ENCODE results near the gene TMEM267. TPM values are rescaled to one million over a fixed set of nuclear protein-coding genes. Genes with fewer than 3 reads are reported as not detected.
"Not testable (repeated sequence)": the region's sequence is repeated elsewhere in the genome, so short reads cannot be mapped to it uniquely, and the experiment has no call there.

TMEM267 gene
- total and polyA plus RNA-seq, 2 donors (not counting 1 experiment from before 2014, with no cell fraction given): 11.3 to 15.0 TPM

DNA sequence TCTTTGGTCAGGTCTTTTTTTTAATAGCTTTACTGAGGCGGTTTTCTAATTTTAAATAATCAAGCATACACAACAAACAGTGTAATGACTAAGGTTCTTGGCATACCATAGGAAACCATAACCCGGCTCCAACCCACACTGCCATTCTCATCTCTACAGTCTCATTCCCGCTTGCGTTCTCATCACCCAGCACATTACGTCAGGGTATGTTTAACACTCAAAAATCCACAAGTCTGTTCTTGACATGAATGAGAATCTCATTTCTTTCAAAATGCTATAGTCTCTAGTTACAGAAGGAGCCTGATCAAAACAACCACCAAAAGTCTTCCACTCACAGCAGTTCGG lies 30.8 kb upstream of the TMEM267 start:
- whole genome bisulfite sequencing (ENCODE audit: insufficient coverage): 0% methylated on average over 5 of the region's 6 CpGs
- CTCF ChIA-PET: interaction anchor here (0.6 to 2.4 kb wide), 4 partner anchors 11 to 201 kb away, joined by 3 to 17 read pairs (median 4); partner anchors contain the start of genes HMGCS1 and TMEM267

DNA sequence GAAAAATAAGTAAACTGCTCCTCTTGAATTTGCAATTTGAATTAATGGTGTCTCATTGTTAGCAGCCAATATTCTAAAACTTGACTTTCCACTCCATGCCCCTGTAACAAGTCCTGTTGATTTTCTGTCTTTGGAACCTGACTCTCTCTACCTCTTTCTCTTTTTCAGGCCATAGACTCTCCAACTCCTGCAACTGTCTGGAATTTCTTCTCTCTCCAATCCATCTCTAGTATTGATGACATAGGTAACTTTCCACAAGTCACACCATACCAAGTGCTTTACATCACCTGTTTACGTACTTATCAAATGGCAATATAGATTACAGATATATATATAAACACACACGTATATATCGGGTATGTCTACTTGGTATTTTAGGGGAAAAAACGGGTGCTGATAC lies 30.4 kb upstream of the TMEM267 start:
- no CpG with 5 or more reads among the region's 4 CpGs for WGBS (ENCODE audit: insufficient coverage)
- peaks cover 23% of the 10 kb centered on the region for H3K4me1 Mint-ChIP-seq
- intact Hi-C loops (cut with micrococcal nuclease): loop anchor here (1.0 kb wide), 1 partner anchor 89 kb away; the partner anchor contains the start of gene NNT
- peak overlapping the region; percentile 77 for H3K4me2 ChIP-seq (replicated peaks; ENCODE audit: low read depth, low read length, poor library complexity, severe bottlenecking)
- H3K27ac Mint-ChIP-seq: no peak overlapping the region
- peak overlapping the region; percentile 83 for H3K9ac ChIP-seq (ENCODE audit: low read length)
- no peaks in the 10 kb centered on the region for H4K20me1 ChIP-seq (ENCODE audit: control insufficient read depth, insufficient read depth, low read length, poor library complexity, severe bottlenecking)
- peak overlapping the region; percentile 94 for H3K4me3 Mint-ChIP-seq
- H3K9me3 ChIP-seq (ENCODE audit: control extremely low read depth in 1 of 3, control insufficient read depth in 2 of 3, insufficient read depth in 1 of 3, low read length in 2 of 3): no peaks in the 10 kb centered on the region
- no peaks in the 10 kb centered on the region for H3K27me3 Mint-ChIP-seq
- H3K79me2 ChIP-seq (ENCODE audit: control insufficient read depth, insufficient read depth, low read length): peaks cover 21% of the 10 kb centered on the region
- H3K27ac ChIP-seq (ENCODE audit: low read length in 2 of 2): peak overlapping the region; percentile 85 to 93
- POLR2A ChIA-PET: interaction anchor here (0.6 kb wide), 1 partner anchor 30 kb away, joined by 4 read pairs; no protein-coding TSS in a partner anchor
- ATAC-seq (ENCODE audit: low read depth): no peak
- peak overlapping the region in 3 of 5 experiments; percentile 78 to 93 (median 88) for H3K4me3 ChIP-seq (ENCODE audit: control extremely low read depth in 1 of 5, extremely low read depth in 1 of 5, insufficient read depth in 1 of 5, low read depth in 2 of 5, low read length in 4 of 5)
- H3K27me3 ChIP-seq (replicated peaks in 1 of 4; ENCODE audit: control extremely low read depth in 1 of 4, control insufficient read depth in 3 of 4, insufficient read depth in 4 of 4, low read length in 3 of 4): no peaks in the 10 kb centered on the region
- H3K9me3 Mint-ChIP-seq (ENCODE audit: insufficient read depth): no peaks in the 10 kb centered on the region
- H3K4me1 ChIP-seq (ENCODE audit: control insufficient read depth in 2 of 2, insufficient read depth in 2 of 2, low read length in 2 of 2): peaks cover 12 to 18% of the 10 kb centered on the region in 2 donors
- no peak for DNase-seq
- H3K36me3 ChIP-seq (replicated peaks in 1 of 2; ENCODE audit: control extremely low read depth in 1 of 2, control insufficient read depth in 1 of 2, extremely low read depth in 1 of 2, insufficient read depth in 2 of 2, low read length in 1 of 2): no peaks in the 10 kb centered on the region
- peak overlapping the region; percentile 89 for H2AFZ ChIP-seq (ENCODE audit: insufficient read depth, low read depth, low read length, poor library complexity, severe bottlenecking)
- CTCF ChIA-PET: interaction anchor here (2.4 kb wide), 1 partner anchor 30 kb away, joined by 17 read pairs; the partner anchor contains the start of gene TMEM267
- TF ChIP-seq, protein P1, sequence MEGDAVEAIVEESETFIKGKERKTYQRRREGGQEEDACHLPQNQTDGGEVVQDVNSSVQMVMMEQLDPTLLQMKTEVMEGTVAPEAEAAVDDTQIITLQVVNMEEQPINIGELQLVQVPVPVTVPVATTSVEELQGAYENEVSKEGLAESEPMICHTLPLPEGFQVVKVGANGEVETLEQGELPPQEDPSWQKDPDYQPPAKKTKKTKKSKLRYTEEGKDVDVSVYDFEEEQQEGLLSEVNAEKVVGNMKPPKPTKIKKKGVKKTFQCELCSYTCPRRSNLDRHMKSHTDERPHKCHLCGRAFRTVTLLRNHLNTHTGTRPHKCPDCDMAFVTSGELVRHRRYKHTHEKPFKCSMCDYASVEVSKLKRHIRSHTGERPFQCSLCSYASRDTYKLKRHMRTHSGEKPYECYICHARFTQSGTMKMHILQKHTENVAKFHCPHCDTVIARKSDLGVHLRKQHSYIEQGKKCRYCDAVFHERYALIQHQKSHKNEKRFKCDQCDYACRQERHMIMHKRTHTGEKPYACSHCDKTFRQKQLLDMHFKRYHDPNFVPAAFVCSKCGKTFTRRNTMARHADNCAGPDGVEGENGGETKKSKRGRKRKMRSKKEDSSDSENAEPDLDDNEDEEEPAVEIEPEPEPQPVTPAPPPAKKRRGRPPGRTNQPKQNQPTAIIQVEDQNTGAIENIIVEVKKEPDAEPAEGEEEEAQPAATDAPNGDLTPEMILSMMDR (IDR thresholded peaks at IDR 0.05): no peak
- TF ChIP-seq EZH2 (IDR thresholded peaks at IDR 0.05; ENCODE audit: borderline replicate concordance, insufficient read depth, low read depth, low read length, poor library complexity, severe bottlenecking): no peak

More for the DNA sequence above, 30.8 kb upstream of the TMEM267 start:
- H2AFZ ChIP-seq (ENCODE audit: insufficient read depth, low read depth, low read length, poor library complexity, severe bottlenecking): peak overlapping the region; percentile 89
- Mint-ChIP-seq H3K27me3 (no peaks in the 10 kb centered on the region), H3K4me1 (peaks cover 23% of the 10 kb centered on the region), H3K9me3 (ENCODE audit: insufficient read depth) (no peaks in the 10 kb centered on the region), H3K4me3 (peak overlapping the region; percentile 94), H3K27ac (peak overlapping the region; percentile 88)
- ATAC-seq (ENCODE audit: low read depth): peak; percentile 1
- H3K79me2 ChIP-seq (ENCODE audit: control insufficient read depth, insufficient read depth, low read length): peaks cover 21% of the 10 kb centered on the region
- intact Hi-C loops (cut with micrococcal nuclease): loop anchor here (1.0 kb wide), 1 partner anchor 89 kb away; the partner anchor contains the start of gene NNT
- POLR2A ChIA-PET: interaction anchor here (0.6 to 1.6 kb wide), 5 partner anchors 29 to 393 kb away, joined by 3 to 30 read pairs (median 4); partner anchors contain the start of genes NNT, TMEM267 and ZNF131
- no peaks in the 10 kb centered on the region for H3K9me3 ChIP-seq (ENCODE audit: control extremely low read depth in 1 of 3, control insufficient read depth in 2 of 3, insufficient read depth in 1 of 3, low read length in 2 of 3)
- no peak for DNase-seq
- TF ChIP-seq, protein P1 (IDR thresholded peaks at IDR 0.05): no peak
- no peak for TF ChIP-seq EZH2 (IDR thresholded peaks at IDR 0.05; ENCODE audit: borderline replicate concordance, insufficient read depth, low read depth, low read length, poor library complexity, severe bottlenecking)
- H3K4me2 ChIP-seq (replicated peaks; ENCODE audit: low read depth, low read length, poor library complexity, severe bottlenecking): peak overlapping the region; percentile 77
- H3K27me3 ChIP-seq (replicated peaks in 1 of 4; ENCODE audit: control extremely low read depth in 1 of 4, control insufficient read depth in 3 of 4, insufficient read depth in 4 of 4, low read length in 3 of 4): no peaks in the 10 kb centered on the region
- H4K20me1 ChIP-seq (ENCODE audit: control insufficient read depth, insufficient read depth, low read length, poor library complexity, severe bottlenecking): no peaks in the 10 kb centered on the region
- no peaks in the 10 kb centered on the region for H3K36me3 ChIP-seq (replicated peaks in 1 of 2; ENCODE audit: control extremely low read depth in 1 of 2, control insufficient read depth in 1 of 2, extremely low read depth in 1 of 2, insufficient read depth in 2 of 2, low read length in 1 of 2)
- H3K4me3 ChIP-seq (ENCODE audit: control extremely low read depth in 1 of 5, extremely low read depth in 1 of 5, insufficient read depth in 1 of 5, low read depth in 2 of 5, low read length in 4 of 5): peak overlapping the region; percentile 78 to 93 (median 88)
- peak overlapping the region; percentile 83 for H3K9ac ChIP-seq (ENCODE audit: low read length)
- H3K4me1 ChIP-seq (ENCODE audit: control insufficient read depth in 2 of 2, insufficient read depth in 2 of 2, low read length in 2 of 2): peaks cover 12 to 18% of the 10 kb centered on the region in 2 donors
- peak overlapping the region; percentile 85 to 93 for H3K27ac ChIP-seq (ENCODE audit: low read length in 2 of 2)

DNA sequence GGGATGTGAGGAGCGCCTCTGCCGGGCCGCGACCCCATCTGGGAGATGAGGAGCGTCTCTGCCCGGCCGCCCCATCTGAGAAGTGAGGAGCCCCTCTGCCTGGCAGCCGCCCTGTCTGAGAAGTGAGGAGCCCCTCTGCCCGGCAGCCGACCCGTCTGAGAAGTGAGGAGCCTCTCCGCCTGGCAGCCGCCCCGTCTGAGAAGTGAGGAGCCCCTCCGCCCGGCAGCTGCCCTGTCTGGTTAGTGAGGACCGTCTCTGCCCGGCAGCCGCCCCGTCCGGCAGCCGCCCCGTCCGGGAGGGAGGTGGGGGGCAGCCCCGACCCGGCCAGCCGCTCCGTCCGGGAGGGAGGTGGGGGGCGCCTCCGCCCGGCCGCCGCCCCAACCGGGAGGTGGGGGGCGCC lies 27.4 kb upstream of the TMEM267 start:
- WGBS (ENCODE audit: insufficient coverage): 96% methylated on average over 14 of the region's 36 CpGs
- H3K4me3 ChIP-seq (ENCODE audit: control extremely low read depth in 1 of 5, extremely low read depth in 1 of 5, insufficient read depth in 1 of 5, low read depth in 2 of 5, low read length in 4 of 5); H3K27ac Mint-ChIP-seq; intact Hi-C loops (cut with micrococcal nuclease); CTCF ChIA-PET; H3K27ac ChIP-seq (ENCODE audit: low read length in 2 of 2); POLR2A ChIA-PET; H3K4me3 Mint-ChIP-seq; H4K20me1 ChIP-seq (ENCODE audit: control insufficient read depth, insufficient read depth, low read length, poor library complexity, severe bottlenecking); H3K27me3 ChIP-seq (replicated peaks in 1 of 4; ENCODE audit: control extremely low read depth in 1 of 4, control insufficient read depth in 3 of 4, insufficient read depth in 4 of 4, low read length in 3 of 4); H3K9me3 ChIP-seq (ENCODE audit: control extremely low read depth in 1 of 3, control insufficient read depth in 2 of 3, insufficient read depth in 1 of 3, low read length in 2 of 3); H3K27me3 Mint-ChIP-seq; H2AFZ ChIP-seq (ENCODE audit: insufficient read depth, low read depth, low read length, poor library complexity, severe bottlenecking); DNase-seq; H3K9me3 Mint-ChIP-seq (ENCODE audit: insufficient read depth); H3K4me2 ChIP-seq (replicated peaks; ENCODE audit: low read depth, low read length, poor library complexity, severe bottlenecking); ATAC-seq (ENCODE audit: low read depth); H3K36me3 ChIP-seq (replicated peaks in 1 of 2; ENCODE audit: control extremely low read depth in 1 of 2, control insufficient read depth in 1 of 2, extremely low read depth in 1 of 2, insufficient read depth in 2 of 2, low read length in 1 of 2); H3K9ac ChIP-seq (ENCODE audit: low read length): not testable (repeated sequence)
- H3K4me1 Mint-ChIP-seq: peaks cover 19% of the 10 kb centered on the region
- Histone ChIP-seq H3K79me2 (ENCODE audit: control insufficient read depth, insufficient read depth, low read length) (peaks cover 21% of the 10 kb centered on the region), H3K4me1 (ENCODE audit: control insufficient read depth in 2 of 2, insufficient read depth in 2 of 2, low read length in 2 of 2) (peaks cover 12 to 18% of the 10 kb centered on the region in 2 donors)

Data from B cell (primary cell).